Osteocyte (in vitro differentiated cells): ENCODE data around the gene AMN. TPM values are rescaled to one million over a fixed set of nuclear protein-coding genes. Genes with fewer than 3 reads are reported as not detected.

Source experiments
- DNase-seq: peaks from one replicate; pipeline ENCODE4 v3.0.0; 2021; ENCODE audit warnings: mixed read lengths; ENCODE audit not compliant: unreplicated experiment; ENCODE audit errors: extremely low spot score
- H3K27ac Mint-ChIP-seq: one replicate; pipeline ENCODE4 v1.8.0; 2021; ENCODE audit warnings: mild to moderate bottlenecking, mixed read lengths; ENCODE audit not compliant: unreplicated experiment
- H3K27me3 Mint-ChIP-seq: one replicate; pipeline ENCODE4 v1.8.0; 2021; ENCODE audit warnings: mixed read lengths; ENCODE audit not compliant: unreplicated experiment
- H3K36me3 Mint-ChIP-seq: one replicate; pipeline ENCODE4 v1.8.0; 2021; ENCODE audit warnings: mixed read lengths; ENCODE audit not compliant: unreplicated experiment
- H3K4me1 Mint-ChIP-seq: one replicate; pipeline ENCODE4 v1.8.0; 2021; ENCODE audit warnings: mixed read lengths; ENCODE audit not compliant: unreplicated experiment
- H3K4me3 Mint-ChIP-seq: one replicate; pipeline ENCODE4 v1.8.0; 2021; ENCODE audit warnings: mild to moderate bottlenecking, moderate library complexity, mixed read lengths; ENCODE audit not compliant: unreplicated experiment
- H3K9me3 Mint-ChIP-seq: one replicate; pipeline ENCODE4 v1.8.0; 2021; ENCODE audit warnings: mixed read lengths; ENCODE audit not compliant: unreplicated experiment
- total RNA-seq: library from RNA; stranded (reverse); gene quantifications from 2 replicates; pipeline ENCODE4 v1.2.1, GENCODE V29; 2021
- TF ChIP-seq, protein P1 (sequence below): fragments of 200-600 bp; sonication (generic); IDR thresholded peaks from 2 replicates; pipeline ENCODE4 v1.5.0; 2021; ENCODE audit warnings: antibody characterized with exemption, mild to moderate bottlenecking, moderate library complexity

AMN gene
- total RNA-seq, 1 donor from 2014 or later: 0.86 TPM

DNA sequence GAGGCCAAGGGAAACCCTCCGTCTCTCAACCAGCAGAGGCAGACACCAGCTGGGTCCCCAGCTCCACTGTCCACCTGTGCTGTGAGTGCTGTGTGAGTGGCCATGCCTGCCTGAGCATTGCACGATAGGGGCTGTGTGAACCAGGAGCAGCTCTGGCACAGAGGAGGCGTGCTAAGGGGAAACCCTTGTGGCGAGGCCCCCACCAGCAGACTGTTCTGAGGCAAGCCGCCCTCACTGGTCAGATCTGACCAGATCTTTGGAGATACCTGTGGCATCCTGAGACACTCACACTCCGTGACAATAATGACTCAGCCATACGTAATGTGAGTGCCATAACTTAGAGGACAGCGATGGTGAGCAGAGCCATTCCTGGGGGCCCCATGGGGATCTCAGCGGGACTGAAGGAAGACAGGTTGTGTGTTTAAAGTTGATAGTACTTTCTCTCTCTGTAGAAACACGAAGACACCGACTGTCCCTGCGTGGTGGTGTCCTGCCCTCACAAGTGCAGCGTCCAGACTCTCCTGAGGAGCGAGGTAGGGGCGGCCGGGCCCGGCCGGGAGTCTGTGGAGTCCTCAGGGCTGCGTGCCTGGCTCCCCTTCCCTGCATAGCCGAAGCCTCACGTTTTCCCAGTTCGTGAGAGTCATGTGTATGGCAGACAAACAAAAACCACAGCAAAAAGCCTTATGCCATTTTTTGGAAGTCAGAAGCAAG lies 36.6 kb upstream of the AMN start:
- no peaks in the 10 kb centered on the region for H3K27me3 Mint-ChIP-seq
- TF ChIP-seq, protein P1, sequence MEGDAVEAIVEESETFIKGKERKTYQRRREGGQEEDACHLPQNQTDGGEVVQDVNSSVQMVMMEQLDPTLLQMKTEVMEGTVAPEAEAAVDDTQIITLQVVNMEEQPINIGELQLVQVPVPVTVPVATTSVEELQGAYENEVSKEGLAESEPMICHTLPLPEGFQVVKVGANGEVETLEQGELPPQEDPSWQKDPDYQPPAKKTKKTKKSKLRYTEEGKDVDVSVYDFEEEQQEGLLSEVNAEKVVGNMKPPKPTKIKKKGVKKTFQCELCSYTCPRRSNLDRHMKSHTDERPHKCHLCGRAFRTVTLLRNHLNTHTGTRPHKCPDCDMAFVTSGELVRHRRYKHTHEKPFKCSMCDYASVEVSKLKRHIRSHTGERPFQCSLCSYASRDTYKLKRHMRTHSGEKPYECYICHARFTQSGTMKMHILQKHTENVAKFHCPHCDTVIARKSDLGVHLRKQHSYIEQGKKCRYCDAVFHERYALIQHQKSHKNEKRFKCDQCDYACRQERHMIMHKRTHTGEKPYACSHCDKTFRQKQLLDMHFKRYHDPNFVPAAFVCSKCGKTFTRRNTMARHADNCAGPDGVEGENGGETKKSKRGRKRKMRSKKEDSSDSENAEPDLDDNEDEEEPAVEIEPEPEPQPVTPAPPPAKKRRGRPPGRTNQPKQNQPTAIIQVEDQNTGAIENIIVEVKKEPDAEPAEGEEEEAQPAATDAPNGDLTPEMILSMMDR: no peak
- no peaks in the 10 kb centered on the region for H3K9me3 Mint-ChIP-seq
- H3K27ac Mint-ChIP-seq: no peak overlapping the region
- DNase-seq: no peak
- H3K4me3 Mint-ChIP-seq: no peak overlapping the region
- H3K4me1 Mint-ChIP-seq: no peaks in the 10 kb centered on the region
- peaks cover 19% of the 10 kb centered on the region for H3K36me3 Mint-ChIP-seq

DNA sequence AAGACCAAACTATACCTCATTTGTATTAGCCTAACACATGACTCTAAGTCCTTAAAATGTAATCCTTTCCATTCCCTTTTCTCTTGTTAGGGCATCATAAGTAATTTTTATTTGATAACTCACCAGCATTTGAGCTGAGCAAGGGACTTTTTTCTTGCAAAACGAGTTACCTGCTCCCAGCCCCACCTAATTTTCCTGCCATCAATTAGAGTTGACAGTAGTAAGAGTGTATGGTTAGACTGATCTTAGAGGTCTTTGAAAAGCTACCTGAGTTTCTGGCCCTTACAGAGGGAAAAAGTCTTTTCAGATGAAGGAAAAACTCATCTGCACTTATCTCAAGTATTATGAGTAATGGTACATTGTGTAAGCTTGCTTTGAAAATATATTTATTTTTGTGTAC lies 33.7 kb upstream of the AMN start:
- H3K27ac Mint-ChIP-seq: no peak overlapping the region
- TF ChIP-seq, protein P1: no peak
- H3K36me3 Mint-ChIP-seq: peaks cover 23% of the 10 kb centered on the region
- DNase-seq: no peak
- no peak overlapping the region for H3K4me3 Mint-ChIP-seq
- peaks cover 12% of the 10 kb centered on the region for H3K4me1 Mint-ChIP-seq
- no peaks in the 10 kb centered on the region for H3K9me3 Mint-ChIP-seq
- no peaks in the 10 kb centered on the region for H3K27me3 Mint-ChIP-seq

DNA sequence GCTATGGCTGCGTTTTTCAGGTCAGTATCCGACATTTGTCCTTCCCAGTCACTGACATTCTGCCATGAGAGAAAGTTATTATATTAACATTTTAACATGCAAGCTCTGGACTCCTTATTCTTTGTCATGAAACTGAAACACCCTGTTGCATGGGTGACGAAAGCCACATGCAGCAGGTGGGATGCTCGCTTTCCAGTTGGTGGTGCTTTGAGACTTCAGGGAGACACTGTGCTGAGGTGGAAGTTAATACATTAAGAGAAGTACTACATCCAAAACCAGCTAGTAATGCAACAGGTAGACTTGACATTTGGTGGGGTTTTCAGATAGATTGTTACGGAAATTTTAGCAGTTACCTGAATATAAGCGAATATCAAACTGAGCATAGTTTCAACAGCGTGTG lies 32.8 kb upstream of the AMN start:
- H3K4me3 Mint-ChIP-seq: no peak overlapping the region

DNA sequence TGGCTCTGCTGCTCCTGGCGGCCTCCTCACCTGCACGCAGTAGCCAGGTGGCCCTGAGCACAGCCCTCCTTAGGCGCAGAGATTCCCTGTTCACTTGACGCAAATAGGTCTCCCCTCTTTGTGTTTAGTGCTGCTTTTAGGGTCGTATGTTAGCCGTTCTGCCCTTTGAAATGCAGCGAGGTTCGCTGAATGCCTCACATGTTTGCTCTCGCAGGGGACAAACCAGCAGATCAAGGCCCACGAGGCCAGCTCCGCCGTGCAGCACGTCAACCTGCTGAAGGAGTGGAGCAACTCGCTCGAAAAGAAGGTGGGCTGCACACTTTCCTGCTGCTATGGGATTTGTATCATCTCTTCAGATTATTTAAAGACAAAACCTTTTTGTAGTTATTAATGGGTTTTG lies 31.4 kb upstream of the AMN start:
- Mint-ChIP-seq H3K27ac (no peak overlapping the region), H3K4me1 (peaks cover 12% of the 10 kb centered on the region), H3K9me3 (no peaks in the 10 kb centered on the region), H3K27me3 (no peaks in the 10 kb centered on the region), H3K4me3 (no peak overlapping the region), H3K36me3 (peaks cover 20% of the 10 kb centered on the region)
- TF ChIP-seq, protein P1: no peak
- DNase-seq: no peak

More for the DNA sequence above, 32.8 kb upstream of the AMN start:
- H3K36me3 Mint-ChIP-seq: peaks cover 23% of the 10 kb centered on the region
- H3K4me1 Mint-ChIP-seq: peaks cover 12% of the 10 kb centered on the region
- DNase-seq: no peak
- no peaks in the 10 kb centered on the region for H3K9me3 Mint-ChIP-seq
- no peaks in the 10 kb centered on the region for H3K27me3 Mint-ChIP-seq
- TF ChIP-seq, protein P1: no peak
- no peak overlapping the region for H3K27ac Mint-ChIP-seq

DNA sequence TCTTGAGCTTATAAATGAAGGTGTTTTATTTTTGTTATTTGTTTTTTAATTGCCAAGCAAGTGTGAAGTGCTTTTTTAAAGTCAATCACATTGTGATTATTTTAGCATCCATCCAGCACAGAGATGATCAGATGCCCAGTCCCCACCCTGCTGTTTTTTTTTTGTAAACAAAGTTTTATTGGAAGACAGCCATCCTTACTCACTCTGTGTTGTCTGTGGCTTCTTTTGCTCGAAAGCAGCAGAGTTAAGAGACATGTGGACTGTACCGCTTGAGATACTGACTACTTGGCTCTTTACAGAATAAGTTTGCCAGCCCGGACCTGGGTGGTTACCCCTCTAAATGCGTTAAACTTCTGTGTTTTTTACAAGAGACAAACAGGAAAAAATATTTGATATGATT lies 30.9 kb upstream of the AMN start:
- Mint-ChIP-seq H3K4me3 (no peak overlapping the region), H3K27me3 (no peaks in the 10 kb centered on the region), H3K36me3 (peaks cover 16% of the 10 kb centered on the region), H3K4me1 (peaks cover 12% of the 10 kb centered on the region), H3K27ac (no peak overlapping the region), H3K9me3 (no peaks in the 10 kb centered on the region)
- TF ChIP-seq, protein P1: no peak
- no peak for DNase-seq
